Adrenal gland (tissue), 5 donors: Measurements from ENCODE around the gene SPATS2.

Experiments
- CTCF ChIP-seq, 6 experiments: fragments of 450-650 bp in 4 of 6; fragments of 200-600 bp in 2 of 6; sonication (generic) in 1 of 6; IDR thresholded peaks; 1 replicate in 5 of 6; 2 replicates in 1 of 6; pipeline versions ENCODE4 v1.5.1 to v1.8.0; 2016 to 2021; ENCODE audit warnings: antibody characterized with exemption in 6 of 6, mild to moderate bottlenecking in 2 of 6, moderate library complexity in 1 of 6
- POLR2A ChIP-seq, 2 donors: fragments of 450-650 bp; IDR thresholded peaks; one replicate each; pipeline ENCODE4 v1.6.1; 2017; ENCODE audit warnings: antibody characterized with exemption in 2 of 2, mild to moderate bottlenecking in 2 of 2, moderate library complexity in 1 of 2
- donor health status: DM: no; HTN: no; CAD: no.

- no peak for TF ChIP-seq POLR2A (IDR thresholded peaks at IDR 0.05)
- no peak for TF ChIP-seq CTCF (IDR thresholded peaks at IDR 0.05)
These were observed 144.1 kb downstream of the SPATS2 start for GRCh38 chr12:49511410-49511809.
